A549 (cell line): Measurements from ENCODE around the gene CASK.

Source experiments
- BCL3 ChIP-seq: fragments of >200 bp; sonication (Bioruptor Twin); formaldehyde crosslinking; IDR thresholded peaks from 3 replicates; pipeline ENCODE4 v1.6.1; 2016
- CBX8 ChIP-seq: fragments of 200-600 bp; sonication (generic); IDR thresholded peaks from 2 replicates; pipeline ENCODE4 v1.6.1; 2016
- CTCF ChIP-seq: fragments of >200 bp; sonication (Bioruptor Twin); formaldehyde crosslinking; IDR thresholded peaks from 3 replicates; pipeline ENCODE4 v1.5.1; 2016
- EP300 ChIP-seq, 2 experiments: fragments of >200 bp; sonication (Bioruptor Twin); formaldehyde crosslinking; IDR thresholded peaks; 2 replicates in 1 of 2; 3 replicates in 1 of 2; pipeline ENCODE4 v1.6.1; 2016 to 2017
- FOSB ChIP-seq: fragments of 250-450 bp; sonication (Bioruptor Pico); IDR thresholded peaks from 2 replicates; pipeline ENCODE4 v1.5.0; 2020; ENCODE audit warnings: mild to moderate bottlenecking, moderate library complexity
- KDM5A ChIP-seq: fragments of 200-600 bp; sonication (generic); IDR thresholded peaks from 2 replicates; pipeline ENCODE4 v1.6.1; 2016; ENCODE audit warnings: antibody characterized with exemption, mild to moderate bottlenecking
- MAFK ChIP-seq: fragments of 450-650 bp; IDR thresholded peaks from 2 replicates; pipeline ENCODE4 v1.6.1; 2014; ENCODE audit not compliant: partially characterized antibody
- MYC ChIP-seq: IDR thresholded peaks from 2 replicates; pipeline ENCODE4 v1.6.1; 2012; ENCODE audit warnings: mild to moderate bottlenecking, inconsistent platforms, low read length, improper control_type of control experiment, borderline replicate concordance
- POLR2A ChIP-seq: IDR thresholded peaks from 2 replicates; pipeline ENCODE4 v1.6.1; 2012; ENCODE audit warnings: mild to moderate bottlenecking, low read length
- POLR2AphosphoS2 ChIP-seq: conservative IDR thresholded peaks from 2 replicates; pipeline ENCODE4 v1.6.1; 2012; ENCODE audit warnings: low read length, improper control_type of control experiment, inconsistent platforms
- REST ChIP-seq: fragments of 200-600 bp; sonication (generic); IDR thresholded peaks from 2 replicates; pipeline ENCODE4 v1.6.1; 2016; ENCODE audit warnings: antibody characterized with exemption, mild to moderate bottlenecking, moderate library complexity
- SMC3 ChIP-seq: fragments of >200 bp; sonication (Bioruptor Twin); formaldehyde crosslinking; IDR thresholded peaks from 3 replicates; pipeline ENCODE4 v1.6.1; 2018; ENCODE audit warnings: inconsistent platforms
- TP53 ChIP-seq: fragments of 250-450 bp; sonication (Bioruptor Pico); IDR thresholded peaks from 2 replicates; pipeline ENCODE4 v1.5.0; 2021; ENCODE audit warnings: mild to moderate bottlenecking, moderate library complexity

DNA sequence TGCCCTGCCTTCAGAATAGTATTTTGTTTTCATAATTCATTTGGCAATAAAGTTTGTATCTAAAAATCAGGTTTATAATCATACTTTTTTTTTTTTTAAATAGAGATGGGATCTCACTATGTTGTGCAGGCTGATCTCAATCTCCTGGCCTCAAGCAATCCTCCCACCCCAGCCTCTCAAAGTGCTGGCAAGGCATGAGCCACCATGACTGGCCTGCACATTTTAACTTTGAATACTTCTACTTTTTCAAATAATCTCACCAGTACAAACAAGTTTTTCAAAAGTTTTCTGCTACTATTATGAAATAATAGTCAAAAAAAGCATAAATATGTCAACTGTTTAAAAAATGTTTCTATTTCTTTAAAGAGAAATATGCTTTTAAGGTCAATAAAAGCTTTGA is 304.1 kb downstream of the CASK start:
- TF ChIP-seq FOSB (CRISPR knock-in tag): no peak
- TF ChIP-seq MYC: no peak
- TF ChIP-seq POLR2A: no peak
- no peak for TF ChIP-seq EP300 (IDR thresholded peaks at IDR 0.05)
- TF ChIP-seq CTCF: no peak
- no peak for TF ChIP-seq KDM5A
- no peak for TF ChIP-seq CBX8
- TF ChIP-seq TP53 (CRISPR knock-in tag): no peak
- no peak for TF ChIP-seq BCL3
- no peak for TF ChIP-seq SMC3
- TF ChIP-seq REST: no peak
- no peak for TF ChIP-seq MAFK
- TF ChIP-seq POLR2AphosphoS2: no peak
